Activated CD8-positive, alpha-beta memory T cell treated with anti-CD3 and anti-CD28 coated beads for 1 hour (primary cell): Measurements from ENCODE around the gene CHST2.

Experiments
- DNase-seq, 2 donors: peaks; one replicate each; pipeline ENCODE4 v3.0.0-alpha.2; 2020; ENCODE audit warnings: low read depth in 1 of 2; ENCODE audit errors: extremely low read depth in 1 of 2

Gene CHST2

DNA sequence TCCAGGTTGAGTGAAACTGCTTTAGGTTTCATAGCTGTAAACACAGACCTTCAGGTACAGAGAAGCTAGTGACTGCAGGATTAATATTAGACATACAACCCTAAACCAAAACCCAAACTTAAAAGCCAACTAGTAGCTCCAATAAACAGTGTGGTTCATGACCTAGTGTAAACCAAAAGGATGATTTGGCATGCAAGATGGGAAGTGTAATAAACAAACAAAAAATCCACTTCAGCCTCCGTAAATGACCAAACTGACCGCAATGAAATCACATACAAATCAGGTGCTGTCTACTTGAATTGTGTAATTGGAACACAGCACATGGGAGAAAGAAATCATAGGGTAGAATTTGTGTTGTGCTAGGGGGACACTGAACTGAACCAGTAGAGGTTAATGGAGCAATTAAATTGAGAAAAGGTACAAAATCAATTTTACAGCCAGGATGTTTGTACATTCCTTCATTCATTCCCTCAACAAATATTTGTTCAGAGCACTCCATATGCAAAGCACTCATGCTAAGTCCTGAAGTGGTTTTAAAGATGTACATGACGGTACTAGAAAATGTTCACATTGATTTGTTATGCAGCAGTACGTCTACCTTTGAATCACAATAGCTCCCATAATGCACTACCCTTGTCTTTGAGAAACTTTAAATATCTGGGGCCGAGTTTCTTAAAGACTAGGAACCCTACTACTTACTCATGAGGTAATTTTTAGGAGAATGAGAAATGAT is 21.4 kb upstream of the CHST2 start:
- no peak for DNase-seq

DNA sequence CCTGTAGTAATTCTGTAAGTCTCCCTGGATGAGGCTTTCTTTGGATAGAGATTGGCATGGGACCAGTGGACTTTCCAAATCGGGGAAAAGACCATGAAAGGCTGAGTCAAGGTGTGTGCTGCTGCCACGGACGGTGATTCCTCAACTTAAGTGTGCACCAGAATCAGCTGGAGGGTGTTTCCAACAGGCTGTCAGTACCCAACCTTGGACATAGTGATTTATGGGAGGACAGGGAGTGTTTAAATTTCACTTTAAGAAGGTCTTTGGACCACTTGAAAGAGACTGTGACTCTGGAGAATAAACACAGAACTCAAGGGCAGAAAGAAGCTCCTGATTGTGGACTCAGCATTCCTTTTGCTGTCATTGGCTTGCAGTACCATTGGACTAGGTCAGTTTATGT is 20.4 kb upstream of the CHST2 start:
- DNase-seq, result no peak

DNA sequence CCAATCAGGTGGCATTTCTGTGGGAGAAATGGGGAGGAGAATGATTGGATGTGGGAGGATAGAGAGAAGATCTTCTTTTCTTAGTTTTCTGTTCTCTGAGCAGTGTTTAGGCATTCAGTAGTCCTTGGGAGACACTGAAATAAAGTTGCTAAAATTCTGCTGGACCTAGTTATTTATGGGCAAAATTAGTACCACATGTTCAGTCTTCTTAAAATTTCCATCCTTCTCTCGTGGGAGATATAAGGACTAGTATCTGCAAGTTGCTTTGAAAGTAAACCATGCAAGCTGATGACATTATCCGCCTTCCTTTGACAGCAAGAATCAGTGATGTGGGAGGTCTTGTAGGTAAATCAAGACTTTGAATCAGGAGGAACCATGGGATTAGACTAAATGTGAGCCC is 19.9 kb upstream of the CHST2 start:
- no peak for DNase-seq

DNA sequence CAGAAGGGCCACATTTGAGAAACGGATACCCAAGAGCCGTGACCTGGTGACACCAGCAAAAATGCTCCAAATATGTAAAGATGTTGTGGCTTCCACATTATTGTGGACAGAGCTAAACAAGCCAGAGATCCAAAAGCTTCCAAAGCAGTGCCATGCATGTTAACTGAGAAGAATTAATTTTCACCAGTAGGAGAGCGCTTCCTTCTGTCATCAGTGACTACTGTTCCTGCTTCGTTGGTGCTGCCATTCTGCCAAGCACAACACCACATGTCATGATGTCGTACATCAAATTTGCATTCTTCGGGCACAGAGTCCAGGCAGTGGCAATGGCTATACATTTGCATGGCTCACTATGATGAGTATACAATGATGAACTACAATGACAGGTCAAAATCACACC is 19.1 kb upstream of the CHST2 start:
- DNase-seq, result no peak

DNA sequence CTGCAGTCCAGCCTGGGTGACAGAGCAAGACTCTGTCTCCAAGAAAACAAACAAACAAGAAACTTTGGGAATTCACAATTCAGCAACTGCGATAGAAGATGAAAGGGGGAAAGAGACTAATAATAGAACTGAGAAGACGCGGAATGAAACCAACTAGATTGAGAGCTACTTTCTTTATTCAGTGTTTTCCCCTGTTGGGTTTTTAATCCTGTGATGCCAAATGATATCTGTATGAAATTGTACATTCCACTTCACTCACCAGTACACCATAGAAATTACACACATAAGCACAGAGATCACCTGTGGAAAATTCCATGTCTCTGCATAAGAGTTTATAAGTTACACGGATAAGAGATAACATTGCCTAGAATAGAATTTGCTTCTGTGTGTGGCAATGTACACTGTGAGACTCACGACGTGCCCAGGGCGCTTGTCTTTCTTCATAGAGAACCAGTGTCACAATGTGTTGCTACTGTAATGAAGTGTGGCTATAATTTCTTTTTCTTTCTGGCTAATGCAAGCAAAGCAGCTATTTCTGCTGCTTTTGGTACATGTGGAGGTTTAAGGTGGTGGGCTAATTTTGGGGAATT is 17.7 kb upstream of the CHST2 start:
- no peak for DNase-seq

- no peak for DNase-seq
Observed at GRCh38 chr3:143103652-143104051, 15.9 kb upstream of the CHST2 start.

- DNase-seq, result no peak
Observed at GRCh38 chr3:143105170-143105569, 14.4 kb upstream of the CHST2 start.

- DNase-seq, result no peak
Observed at GRCh38 chr3:143109861-143110260, 9.7 kb upstream of the CHST2 start.

DNA sequence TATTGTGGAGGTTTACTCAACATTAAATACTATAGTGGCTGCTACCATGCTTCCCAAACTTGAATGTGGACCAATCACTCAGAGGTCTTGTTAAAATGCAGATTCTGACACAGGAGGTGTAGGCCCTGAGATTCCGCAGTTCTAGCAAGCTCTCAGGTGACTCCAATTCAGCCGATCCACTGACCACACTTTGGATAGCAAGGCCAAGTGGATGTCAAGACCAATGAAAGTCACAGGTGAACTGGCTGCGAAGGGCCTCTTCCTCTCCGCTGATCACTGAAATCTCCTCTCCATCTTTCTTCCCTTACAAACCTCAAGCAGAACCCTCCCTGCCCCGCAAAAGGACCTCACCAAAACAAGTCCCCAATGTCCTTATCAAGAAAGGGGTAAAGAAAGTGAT is 9.2 kb upstream of the CHST2 start:
- no peak for DNase-seq

GRCh38 chr3:143118630-143119008 is 952 bp upstream of the CHST2 start:
- DNase-seq, result no peak

DNA sequence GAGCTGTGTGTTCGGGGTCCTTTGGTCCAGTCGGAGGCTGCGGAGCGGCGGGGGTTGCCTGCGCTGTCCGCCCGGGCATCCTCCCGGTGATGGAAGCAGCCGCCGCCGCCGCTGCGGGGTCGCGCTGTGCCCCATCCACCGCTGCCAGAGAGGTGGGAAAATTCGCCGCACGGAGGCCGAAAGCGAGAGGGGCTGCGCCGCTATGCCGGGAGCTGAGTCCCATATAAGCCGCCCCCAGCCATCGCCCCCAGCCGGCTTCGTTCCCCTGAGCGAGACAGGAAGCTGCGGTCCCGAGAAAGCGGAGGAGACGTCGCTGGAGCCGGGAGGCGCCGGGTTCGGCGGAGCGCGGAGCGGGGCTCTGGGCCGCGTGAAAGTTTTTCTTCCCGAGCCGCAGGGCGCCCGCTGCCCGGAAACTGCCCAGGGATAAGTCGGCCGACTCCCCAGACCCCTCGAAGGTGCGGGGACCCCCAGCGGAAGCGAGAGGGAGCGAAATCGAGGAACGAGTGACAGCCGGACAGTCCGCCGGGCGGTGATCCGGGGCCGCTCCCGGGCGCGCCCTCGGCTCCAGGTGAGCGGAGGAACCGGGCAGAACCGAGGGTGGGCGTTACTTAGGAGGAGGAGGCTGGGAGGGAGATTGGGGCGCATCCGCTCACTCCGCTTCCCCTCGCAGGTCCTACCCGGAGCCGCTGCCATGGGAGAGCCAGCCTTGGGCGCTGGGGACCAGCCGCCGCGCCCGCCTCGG is 574 bp downstream of the CHST2 start:
- DNase-seq, result peak in 1 of 2 donors; percentile 24

DNA sequence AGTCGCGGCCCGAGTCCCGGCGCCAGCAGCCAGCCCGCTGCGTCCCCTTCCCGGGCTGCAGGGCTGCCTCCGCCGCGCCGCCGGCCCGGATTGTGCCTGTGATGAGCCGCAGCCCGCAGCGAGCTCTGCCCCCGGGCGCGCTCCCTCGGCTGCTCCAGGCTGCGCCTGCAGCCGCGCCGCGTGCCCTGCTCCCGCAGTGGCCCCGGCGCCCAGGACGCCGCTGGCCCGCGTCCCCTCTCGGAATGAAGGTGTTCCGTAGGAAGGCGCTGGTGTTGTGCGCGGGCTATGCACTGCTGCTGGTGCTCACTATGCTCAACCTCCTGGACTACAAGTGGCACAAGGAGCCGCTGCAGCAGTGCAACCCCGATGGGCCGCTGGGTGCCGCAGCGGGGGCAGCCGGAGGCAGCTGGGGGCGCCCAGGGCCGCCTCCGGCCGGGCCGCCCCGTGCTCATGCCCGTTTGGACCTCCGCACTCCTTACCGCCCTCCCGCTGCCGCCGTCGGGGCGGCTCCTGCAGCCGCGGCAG is 1.2 kb downstream of the CHST2 start:
- DNase-seq, result peak in 1 of 2 donors; percentile 15

DNA sequence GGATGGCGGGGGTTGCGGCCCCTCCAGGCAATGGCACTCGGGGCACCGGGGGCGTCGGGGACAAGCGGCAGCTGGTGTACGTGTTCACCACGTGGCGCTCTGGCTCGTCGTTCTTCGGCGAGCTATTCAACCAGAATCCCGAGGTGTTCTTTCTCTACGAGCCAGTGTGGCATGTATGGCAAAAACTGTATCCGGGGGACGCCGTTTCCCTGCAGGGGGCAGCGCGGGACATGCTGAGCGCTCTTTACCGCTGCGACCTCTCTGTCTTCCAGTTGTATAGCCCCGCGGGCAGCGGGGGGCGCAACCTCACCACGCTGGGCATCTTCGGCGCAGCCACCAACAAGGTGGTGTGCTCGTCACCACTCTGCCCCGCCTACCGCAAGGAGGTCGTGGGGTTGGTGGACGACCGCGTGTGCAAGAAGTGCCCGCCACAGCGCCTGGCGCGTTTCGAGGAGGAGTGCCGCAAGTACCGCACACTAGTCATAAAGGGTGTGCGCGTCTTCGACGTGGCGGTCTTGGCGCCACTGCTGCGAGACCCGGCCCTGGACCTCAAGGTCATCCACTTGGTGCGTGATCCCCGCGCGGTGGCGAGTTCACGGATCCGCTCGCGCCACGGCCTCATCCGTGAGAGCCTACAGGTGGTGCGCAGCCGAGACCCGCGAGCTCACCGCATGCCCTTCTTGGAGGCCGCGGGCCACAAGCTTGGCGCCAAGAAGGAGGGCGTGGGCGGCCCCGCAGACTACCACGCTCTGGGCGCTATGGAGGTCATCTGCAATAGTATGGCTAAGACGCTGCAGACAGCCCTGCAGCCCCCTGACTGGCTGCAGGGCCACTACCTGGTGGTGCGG is 1.9 kb downstream of the CHST2 start:
- peak; percentile 34 to 50 for DNase-seq

DNA sequence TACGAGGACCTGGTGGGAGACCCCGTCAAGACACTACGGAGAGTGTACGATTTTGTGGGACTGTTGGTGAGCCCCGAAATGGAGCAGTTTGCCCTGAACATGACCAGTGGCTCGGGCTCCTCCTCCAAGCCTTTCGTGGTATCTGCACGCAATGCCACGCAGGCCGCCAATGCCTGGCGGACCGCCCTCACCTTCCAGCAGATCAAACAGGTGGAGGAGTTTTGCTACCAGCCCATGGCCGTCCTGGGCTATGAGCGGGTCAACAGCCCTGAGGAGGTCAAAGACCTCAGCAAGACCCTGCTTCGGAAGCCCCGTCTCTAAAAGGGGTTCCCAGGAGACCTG is 2.5 kb downstream of the CHST2 start:
- no peak for DNase-seq

GRCh38 chr3:143122608-143123352 is 3.2 kb downstream of the CHST2 start:
- no peak for DNase-seq

GRCh38 chr3:143123353-143123984 is 3.9 kb downstream of the CHST2 start:
- no peak for DNase-seq

DNA sequence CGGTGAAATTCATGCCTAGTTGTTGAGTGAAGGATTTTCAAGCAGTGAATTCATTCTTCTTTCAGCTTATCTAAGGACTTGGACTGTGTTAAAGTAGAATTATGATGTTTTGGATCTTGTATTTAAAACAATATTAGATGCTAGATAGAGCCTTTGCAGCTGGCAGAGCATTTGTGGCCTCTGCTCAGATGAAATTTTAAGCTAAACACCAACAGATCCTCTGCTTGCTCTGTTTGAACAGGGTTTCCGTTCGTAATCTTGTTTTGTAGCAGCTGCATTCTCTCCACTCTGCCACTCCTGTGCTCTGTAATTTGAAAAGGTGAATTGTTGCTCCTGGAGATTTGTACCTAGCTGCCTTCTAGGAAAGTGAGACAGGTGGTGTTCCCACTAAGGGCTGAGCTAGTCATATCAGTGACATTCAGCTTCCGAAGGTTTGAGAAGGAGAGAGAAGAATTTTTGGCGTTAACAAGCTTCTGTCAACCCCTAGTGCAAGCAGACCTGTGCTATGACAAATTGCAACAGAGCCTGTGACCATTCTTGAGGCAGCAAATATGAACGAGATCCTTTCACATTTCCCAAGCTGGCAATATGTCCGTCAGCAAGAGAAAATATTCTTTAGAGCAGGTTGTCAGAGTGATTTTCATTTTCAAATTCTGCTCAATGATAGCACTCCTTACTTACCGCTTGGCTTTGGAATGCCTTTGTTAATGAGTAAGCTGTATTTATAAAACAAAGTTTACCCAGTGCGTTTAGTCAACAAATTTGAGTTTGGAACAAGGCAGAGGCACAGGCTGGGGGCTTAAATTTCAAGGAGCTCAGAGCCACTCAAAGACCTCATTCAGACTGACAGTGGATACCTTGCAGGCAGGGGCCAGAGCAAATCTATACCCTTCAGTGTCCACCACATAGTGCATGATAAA is 5.3 kb downstream of the CHST2 start:
- no peak for DNase-seq

DNA sequence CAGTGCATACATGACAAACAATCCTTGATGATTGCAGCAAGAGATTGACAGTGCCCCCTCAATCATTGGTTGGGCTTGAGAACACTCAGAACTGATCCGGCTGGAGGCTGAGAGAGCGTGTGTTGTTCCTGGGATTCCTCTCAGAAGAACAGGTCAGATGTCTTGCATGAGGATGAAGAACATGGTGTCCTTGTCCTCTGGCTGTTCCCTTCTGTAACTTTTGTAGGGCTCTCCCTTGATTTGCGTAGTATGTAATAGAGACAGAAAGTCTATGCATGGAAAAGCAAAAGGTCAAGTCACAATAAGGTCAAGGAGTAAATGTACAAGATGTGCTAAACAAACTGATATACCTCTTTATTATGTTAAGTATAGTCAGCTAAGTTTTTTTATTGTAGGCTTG is 8.2 kb downstream of the CHST2 start:
- DNase-seq, result no peak
